Measurements from ENCODE around the gene PAAF1. TPM values are rescaled to one million over a fixed set of nuclear protein-coding genes. Genes with fewer than 3 reads are reported as not detected.

The PAAF1 gene
- total and polyA plus RNA-seq, 4 donors = 10.2 to 23.3 (median 13.9) TPM

- H3K36me3 ChIP-seq (ENCODE audit: control insufficient read depth in 4 of 4, insufficient read depth in 4 of 4, low read length in 4 of 4) = peaks cover 9 to 13% (median 10%) of the 10 kb centered on the region in 4 donors
- no peaks in the 10 kb centered on the region for H3K27me3 ChIP-seq (ENCODE audit: control insufficient read depth in 3 of 3, insufficient read depth in 3 of 3, low read length in 2 of 3)
- 97 to 98% methylated on average over 3 of the region's 3 CpGs for WGBS, 2 donors
- no peak for TF ChIP-seq CTCF (IDR thresholded peaks at IDR 0.05; ENCODE audit: control extremely low read depth, extremely low read depth)
- no peak overlapping the region for H3K9ac ChIP-seq (ENCODE audit: insufficient read depth in 1 of 2, low read length in 2 of 2)
- no peak for DNase-seq
- H3K4me3 ChIP-seq = no peak overlapping the region
- no peaks in the 10 kb centered on the region for H3K4me1 ChIP-seq (ENCODE audit: control insufficient read depth in 5 of 5, insufficient read depth in 5 of 5, low read length in 5 of 5)
- H3K9me3 ChIP-seq (ENCODE audit: control insufficient read depth in 4 of 4, insufficient read depth in 3 of 4, low read length in 3 of 4) = no peaks in the 10 kb centered on the region
- no peak for ATAC-seq (ENCODE audit: insufficient read depth, low FRiP score)
- no peak overlapping the region for H3K27ac ChIP-seq (ENCODE audit: low read depth in 1 of 2, low read length in 1 of 2)
Observed at GRCh38 chr11:73893041-73893440, 16.2 kb downstream of the PAAF1 start.

- H3K4me1 ChIP-seq (ENCODE audit: control insufficient read depth in 5 of 5, insufficient read depth in 5 of 5, low read length in 5 of 5) = no peaks in the 10 kb centered on the region
- DNase-seq = no peak
- H3K4me3 ChIP-seq = no peak overlapping the region
- H3K9ac ChIP-seq (ENCODE audit: insufficient read depth in 1 of 2, low read length in 2 of 2) = no peak overlapping the region
- H3K36me3 ChIP-seq (ENCODE audit: control insufficient read depth in 4 of 4, insufficient read depth in 4 of 4, low read length in 4 of 4) = peaks cover 9 to 16% (median 10%) of the 10 kb centered on the region in 4 donors
- TF ChIP-seq CTCF (IDR thresholded peaks at IDR 0.05; ENCODE audit: control extremely low read depth, extremely low read depth) = no peak
- ATAC-seq (ENCODE audit: insufficient read depth, low FRiP score) = no peak
- WGBS, 2 donors = 95 to 97% methylated on average over 5 of the region's 5 CpGs
- H3K9me3 ChIP-seq (ENCODE audit: control insufficient read depth in 4 of 4, insufficient read depth in 3 of 4, low read length in 3 of 4) = no peaks in the 10 kb centered on the region
- H3K27ac ChIP-seq (ENCODE audit: low read depth in 1 of 2, low read length in 1 of 2) = no peak overlapping the region
- H3K27me3 ChIP-seq (ENCODE audit: control insufficient read depth in 3 of 3, insufficient read depth in 3 of 3, low read length in 2 of 3) = no peaks in the 10 kb centered on the region
Observed at GRCh38 chr11:73894725-73895335, 18.0 kb downstream of the PAAF1 start.

- DNase-seq = no peak
- ATAC-seq (ENCODE audit: insufficient read depth, low FRiP score) = no peak
- H3K36me3 ChIP-seq (ENCODE audit: control insufficient read depth in 4 of 4, insufficient read depth in 4 of 4, low read length in 4 of 4) = peaks cover 8 to 17% (median 11%) of the 10 kb centered on the region in 4 donors
- 86 to 95% methylated on average over 1 of the region's 1 CpG for WGBS, 2 donors
- no peak overlapping the region for H3K27ac ChIP-seq (ENCODE audit: low read depth in 1 of 2, low read length in 1 of 2)
- no peaks in the 10 kb centered on the region for H3K9me3 ChIP-seq (ENCODE audit: control insufficient read depth in 4 of 4, insufficient read depth in 3 of 4, low read length in 3 of 4)
- no peak for TF ChIP-seq CTCF (IDR thresholded peaks at IDR 0.05; ENCODE audit: control extremely low read depth, extremely low read depth)
- no peak overlapping the region for H3K9ac ChIP-seq (ENCODE audit: insufficient read depth in 1 of 2, low read length in 2 of 2)
- H3K4me1 ChIP-seq (ENCODE audit: control insufficient read depth in 5 of 5, insufficient read depth in 5 of 5, low read length in 5 of 5) = peaks cover 0 to under 1% (median 0%) of the 10 kb centered on the region in 5 donors
- no peak overlapping the region for H3K4me3 ChIP-seq
- H3K27me3 ChIP-seq (ENCODE audit: control insufficient read depth in 3 of 3, insufficient read depth in 3 of 3, low read length in 2 of 3) = no peaks in the 10 kb centered on the region
Observed at GRCh38 chr11:73902303-73902702, 25.5 kb downstream of the PAAF1 start.

- WGBS, 2 donors = 74 to 81% methylated on average over 4 of the region's 4 CpGs
- H3K9ac ChIP-seq (ENCODE audit: insufficient read depth in 1 of 2, low read length in 2 of 2) = no peak overlapping the region
- no peak overlapping the region for H3K4me3 ChIP-seq
- H3K27me3 ChIP-seq (ENCODE audit: control insufficient read depth in 3 of 3, insufficient read depth in 3 of 3, low read length in 2 of 3) = no peaks in the 10 kb centered on the region
- H3K27ac ChIP-seq (ENCODE audit: low read depth in 1 of 2, low read length in 1 of 2) = no peak overlapping the region
- ATAC-seq (ENCODE audit: insufficient read depth, low FRiP score) = no peak
- peaks cover 0 to 2% (median 0%) of the 10 kb centered on the region in 5 donors for H3K4me1 ChIP-seq (ENCODE audit: control insufficient read depth in 5 of 5, insufficient read depth in 5 of 5, low read length in 5 of 5)
- DNase-seq = no peak
- no peaks in the 10 kb centered on the region for H3K9me3 ChIP-seq (ENCODE audit: control insufficient read depth in 4 of 4, insufficient read depth in 3 of 4, low read length in 3 of 4)
- H3K36me3 ChIP-seq (ENCODE audit: control insufficient read depth in 4 of 4, insufficient read depth in 4 of 4, low read length in 4 of 4) = peaks cover 8 to 16% (median 11%) of the 10 kb centered on the region in 4 donors
- TF ChIP-seq CTCF (IDR thresholded peaks at IDR 0.05; ENCODE audit: control extremely low read depth, extremely low read depth) = no peak
Observed at GRCh38 chr11:73907191-73907590, 30.4 kb downstream of the PAAF1 start.

Measured in lung (tissue), 12 donors.